AG04449 (cell line): ENCODE data around the gene MTX3.

Experiments used
- CTCF ChIA-PET: fragments of 350-600 bp; formaldehyde crosslinking; extraction: SDS; loops from one replicate; lab custom pipeline; 2021; ENCODE audit warnings: antibody characterized with exemption; lab: Yijun Ruan, JAX
- POLR2A ChIA-PET: fragments of 400-600, 350-600 bp; formaldehyde crosslinking; extraction: SDS; loops from one replicate; lab custom pipeline; 2020; ENCODE audit warnings: antibody characterized with exemption, inconsistent platforms; lab: Yijun Ruan, JAX
- DNase-seq: peaks from one replicate; pipeline ENCODE4 v3.0.0-alpha.2; 2010; ENCODE audit warnings: low read depth, low spot score
- H3K4me3 ChIP-seq: 2 replicates; pipeline ENCODE4 v1.5.1; 2011; ENCODE audit warnings: low read depth, mild to moderate bottlenecking, control low read depth, low read length
- CTCF ChIP-seq: IDR thresholded peaks from one replicate; pipeline ENCODE4 v1.5.1; 2011; ENCODE audit warnings: mild to moderate bottlenecking, moderate library complexity, low read length, control low read depth, inconsistent platforms; ENCODE audit not compliant: insufficient read depth; ENCODE audit errors: missing control alignments

The MTX3 gene

GRCh38 chr5:79976759-79977515, 14.1 kb downstream of the MTX3 start:
- DNase-seq: no peak
- no peak overlapping the region for H3K4me3 ChIP-seq
- CTCF ChIA-PET: interaction anchor here (1.4 kb wide), 1 partner anchor 13 kb away, joined by 4 read pairs; no protein-coding TSS in a partner anchor
- TF ChIP-seq CTCF: no peak
- POLR2A ChIA-PET: no interaction called here

- no peak for TF ChIP-seq CTCF
- POLR2A ChIA-PET: interaction anchor here (1.2 kb wide), 1 partner anchor 16 kb away, joined by 5 read pairs; the partner anchor contains the start of gene MTX3
- DNase-seq: no peak
- no peak overlapping the region for H3K4me3 ChIP-seq
- CTCF ChIA-PET: interaction anchor here (1.1 kb wide), 1 partner anchor 19 kb away, joined by 3 read pairs; no protein-coding TSS in a partner anchor
These were observed 15.6 kb downstream of the MTX3 start for GRCh38 chr5:79975422-79975821.

DNA sequence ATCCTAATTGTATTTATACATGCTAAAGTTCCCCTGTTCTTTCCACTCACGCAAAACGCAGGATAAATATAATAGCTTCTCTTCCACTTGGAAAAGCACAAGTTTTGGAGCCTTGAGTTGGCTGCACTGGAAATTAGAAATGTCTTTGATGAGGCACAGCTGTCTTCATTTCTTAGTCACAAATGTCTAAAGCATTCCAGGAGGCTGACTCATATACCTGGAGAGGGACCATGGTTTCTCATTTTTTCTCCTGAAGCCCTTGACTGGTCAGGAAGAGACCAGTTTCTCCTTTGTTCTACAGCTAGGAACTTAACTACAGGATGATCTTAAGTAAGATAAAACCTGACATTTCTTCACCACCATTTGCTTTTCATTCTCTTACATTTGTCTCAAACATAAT, 16.2 kb downstream of the MTX3 start:
- CTCF ChIA-PET: interaction anchor here (1.1 kb wide), 1 partner anchor 19 kb away, joined by 3 read pairs; no protein-coding TSS in a partner anchor
- no peak for TF ChIP-seq CTCF
- POLR2A ChIA-PET: interaction anchor here (0.7 to 1.2 kb wide), 2 partner anchors 16 to 29 kb away, joined by 3 to 5 read pairs; partner anchors contain the start of gene MTX3
- H3K4me3 ChIP-seq: no peak overlapping the region
- no peak for DNase-seq

DNA sequence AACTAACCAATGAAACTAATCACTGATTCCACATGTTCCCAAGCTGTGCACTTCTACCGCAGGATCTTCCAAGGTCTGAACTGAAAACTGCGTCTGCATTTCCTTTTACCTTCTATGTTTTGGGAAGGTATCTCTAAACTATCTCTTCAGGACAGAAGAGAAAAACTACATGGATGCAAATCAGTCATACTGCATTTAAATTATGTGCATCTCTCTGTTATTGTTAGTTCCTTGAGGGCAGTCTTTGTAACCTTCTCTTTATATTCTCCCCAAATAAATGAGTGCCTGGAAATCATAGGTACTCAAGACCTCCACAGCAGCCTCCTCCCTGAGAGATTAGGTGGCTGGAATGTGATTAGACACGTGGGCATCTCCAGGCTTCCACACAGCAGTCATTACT, 17.1 kb downstream of the MTX3 start:
- no peak for DNase-seq
- TF ChIP-seq CTCF: no peak
- POLR2A ChIA-PET: no interaction called here
- CTCF ChIA-PET: no interaction called here
- no peak overlapping the region for H3K4me3 ChIP-seq

DNA sequence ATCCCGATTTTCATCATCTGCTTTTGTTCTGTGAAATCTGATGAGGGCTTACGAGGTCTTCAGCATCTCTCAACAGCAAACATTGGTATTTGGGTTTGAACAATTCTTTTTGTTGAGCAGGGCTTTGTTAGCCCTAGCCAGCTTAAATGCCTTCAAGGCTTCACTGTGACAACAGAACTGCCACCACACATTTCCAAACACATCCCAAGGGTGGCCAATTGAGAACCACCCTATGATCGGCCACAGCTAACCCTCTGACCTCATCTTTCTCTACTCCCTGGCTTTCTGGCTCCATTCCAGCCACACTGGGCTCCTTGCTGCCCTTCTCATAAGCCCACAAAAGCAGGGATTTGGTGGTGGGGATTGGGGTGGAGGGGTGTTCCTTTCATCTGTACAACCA, 17.6 kb downstream of the MTX3 start:
- DNase-seq: no peak
- ChIA-PET CTCF (no interaction called here), POLR2A (no interaction called here)
- no peak for TF ChIP-seq CTCF
- H3K4me3 ChIP-seq: no peak overlapping the region

DNA sequence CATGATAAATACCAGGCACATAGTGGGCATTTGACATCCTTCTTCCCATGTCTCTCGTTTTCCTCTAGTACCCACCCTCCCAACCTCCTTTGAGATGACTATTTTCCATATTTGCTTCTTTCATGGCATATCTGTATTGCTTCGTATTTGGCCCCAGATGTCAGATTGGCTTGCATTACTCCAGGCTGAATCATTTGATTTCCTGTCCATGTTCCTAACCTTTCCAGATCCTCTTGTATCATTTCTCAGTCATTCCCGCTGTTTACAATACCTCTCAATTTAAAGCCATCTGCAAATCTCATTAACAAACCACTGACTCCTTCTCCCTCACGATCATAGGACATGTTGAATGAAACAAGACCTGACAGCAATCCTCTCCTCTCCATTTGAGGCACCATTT, 19.9 kb downstream of the MTX3 start:
- ChIA-PET POLR2A (no interaction called here), CTCF (interaction anchor here (1.1 kb wide), 1 partner anchor 20 kb away, joined by 3 read pairs; no protein-coding TSS in a partner anchor)
- no peak overlapping the region for H3K4me3 ChIP-seq
- no peak for DNase-seq
- no peak for TF ChIP-seq CTCF
